GM18951 (cell line): ENCODE measurements around the gene CCIN.
"Not testable (repeated sequence)": the region's sequence is repeated elsewhere in the genome, so short reads cannot be mapped to it uniquely, and the experiment has no call there.

Source experiments
- POLR2A ChIP-seq: IDR thresholded peaks from 4 replicates; pipeline ENCODE4 v1.6.1; 2011; ENCODE audit warnings: mild to moderate bottlenecking; ENCODE audit not compliant: insufficient read length, insufficient read depth; ENCODE audit errors: extremely low read depth
- in situ Hi-C: fragments of 300-500 bp; cut with MboI; formaldehyde crosslinking; loops from one replicate; pipeline ENCODE4 v1.12.0; 2022; ENCODE audit warnings: low sequenced_read_pairs, mixed read lengths, inconsistent platforms; ENCODE audit not compliant: unreplicated experiment

Gene CCIN

DNA sequence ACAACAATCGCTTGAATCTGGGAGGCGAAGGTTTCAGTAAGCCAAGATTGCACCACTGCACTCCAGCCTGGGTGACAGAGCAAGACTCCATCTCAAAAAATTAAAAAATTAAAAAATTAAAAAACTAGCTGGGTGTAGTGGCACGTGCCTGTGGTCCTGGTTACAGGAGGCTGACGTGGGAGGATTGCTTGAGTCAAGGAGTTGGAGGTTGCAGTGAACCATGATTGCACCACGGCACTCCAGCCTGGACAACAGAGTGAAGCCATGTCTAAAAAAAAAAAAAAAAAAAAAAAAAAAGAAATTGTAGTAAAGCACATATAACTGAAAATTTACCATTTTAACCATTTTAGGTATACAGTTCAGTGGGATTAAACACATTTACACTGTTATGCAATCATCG lies 13.1 kb upstream of the CCIN start:
- in situ Hi-C loops = no loop called here
- no peak for TF ChIP-seq POLR2A

DNA sequence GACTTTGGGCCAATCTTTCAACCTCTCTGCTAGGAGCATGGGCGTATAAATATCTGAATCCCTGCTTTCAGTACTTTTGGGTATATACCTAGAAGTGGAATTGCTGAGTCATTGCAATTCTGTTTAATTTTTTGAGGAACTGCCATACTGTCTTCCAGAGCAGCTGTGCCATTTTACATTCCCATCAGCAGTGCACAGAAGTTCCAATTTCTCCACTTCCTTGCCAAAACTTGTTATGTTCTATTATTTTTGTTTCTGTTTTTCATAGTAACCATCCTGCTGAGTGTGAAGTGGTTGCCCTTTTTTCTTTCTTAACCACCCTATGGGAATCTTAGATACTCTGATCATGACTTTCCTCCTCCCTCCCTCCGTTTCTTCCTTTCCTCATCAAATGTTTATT lies 11.1 kb upstream of the CCIN start:
- in situ Hi-C loops = no loop called here
- TF ChIP-seq POLR2A = no peak

DNA sequence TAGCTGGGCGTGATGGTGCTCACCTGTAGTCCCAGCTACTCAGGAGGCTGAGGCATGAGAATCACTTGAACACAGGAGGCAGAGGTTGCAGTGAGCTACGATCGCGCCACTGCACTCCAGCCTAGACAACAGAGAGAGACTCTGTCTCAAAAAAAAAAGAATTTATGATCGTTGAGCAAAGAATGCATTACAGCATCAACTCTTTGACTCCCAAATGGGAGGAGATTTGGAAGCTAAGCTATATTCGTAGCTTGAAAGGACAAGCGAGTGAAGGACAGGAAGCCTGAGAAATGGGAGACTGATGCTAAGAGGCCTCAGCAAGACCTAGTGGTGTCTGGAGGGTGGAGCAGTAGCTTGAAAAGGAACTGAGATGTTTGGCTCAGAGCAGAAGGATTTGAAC lies 10.3 kb upstream of the CCIN start:
- TF ChIP-seq POLR2A = no peak
- in situ Hi-C loops = no loop called here

- in situ Hi-C loops = not testable (repeated sequence)
These were observed 9.7 kb upstream of the CCIN start for GRCh38 chr9:36159509-36159908.

DNA sequence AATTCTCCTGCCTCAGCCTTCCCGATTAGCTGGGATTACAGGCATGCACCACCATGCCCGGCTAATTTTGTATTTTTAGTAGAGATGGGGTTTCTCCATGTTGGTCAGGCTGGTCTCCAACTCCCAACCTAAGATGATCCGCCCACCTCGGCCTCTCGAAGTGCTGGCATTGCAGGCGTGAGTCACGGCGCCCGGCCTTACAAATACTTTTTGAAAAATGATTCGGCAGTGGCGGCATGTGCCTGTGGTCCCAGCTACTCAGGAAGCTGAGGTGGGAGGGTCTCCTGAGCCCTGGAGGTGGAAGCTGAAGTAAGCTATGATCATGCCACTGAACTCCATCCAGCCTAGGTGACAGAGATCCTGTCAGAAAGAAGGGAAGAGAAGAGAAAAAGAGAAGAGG lies 9.1 kb upstream of the CCIN start:
- in situ Hi-C loops = not testable (repeated sequence)

GRCh38 chr9:36161187-36161586 lies 8.0 kb upstream of the CCIN start:
- in situ Hi-C loops = no loop called here
- no peak for TF ChIP-seq POLR2A

GRCh38 chr9:36162211-36162738 lies 6.9 kb upstream of the CCIN start:
- in situ Hi-C loops = no loop called here
- no peak for TF ChIP-seq POLR2A

DNA sequence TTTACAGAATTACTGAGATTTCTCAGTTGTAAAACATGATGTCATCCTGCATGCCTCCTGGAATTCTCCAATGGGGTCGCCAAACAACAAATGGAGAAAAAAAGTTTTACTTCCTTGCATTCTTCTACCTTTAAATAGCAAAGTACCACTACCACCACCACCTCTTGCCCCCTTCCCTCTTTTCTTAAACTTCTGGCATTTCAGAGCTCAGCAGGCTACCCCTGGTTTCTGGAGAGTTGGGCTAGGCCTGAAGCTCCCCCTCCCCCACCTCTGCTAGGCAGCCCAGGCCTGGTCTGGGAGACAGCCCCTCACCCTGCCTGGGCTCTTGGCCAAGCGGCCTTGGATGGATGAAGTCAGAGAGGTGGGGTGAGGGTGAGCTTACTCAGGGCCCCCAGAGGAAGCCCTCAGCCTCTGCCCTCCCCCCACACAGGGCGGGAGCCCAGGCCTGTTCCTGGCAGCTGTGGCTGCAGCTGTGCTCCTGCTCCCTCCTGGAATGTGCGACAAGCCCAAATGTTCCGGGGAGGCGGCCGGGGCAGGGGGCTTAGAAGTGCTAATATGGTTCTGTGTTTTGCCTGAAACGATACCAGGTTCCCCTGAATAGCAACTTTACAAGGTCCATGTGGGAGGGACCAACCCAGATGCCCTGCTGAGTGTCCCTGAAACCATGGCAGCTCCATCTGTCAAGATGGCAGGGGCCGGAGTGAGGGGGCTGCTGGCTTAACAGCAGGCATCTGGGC lies 6.0 kb upstream of the CCIN start:
- no peak for TF ChIP-seq POLR2A
- in situ Hi-C loops = no loop called here

GRCh38 chr9:36163786-36164170 lies 5.4 kb upstream of the CCIN start:
- in situ Hi-C loops = no loop called here

DNA sequence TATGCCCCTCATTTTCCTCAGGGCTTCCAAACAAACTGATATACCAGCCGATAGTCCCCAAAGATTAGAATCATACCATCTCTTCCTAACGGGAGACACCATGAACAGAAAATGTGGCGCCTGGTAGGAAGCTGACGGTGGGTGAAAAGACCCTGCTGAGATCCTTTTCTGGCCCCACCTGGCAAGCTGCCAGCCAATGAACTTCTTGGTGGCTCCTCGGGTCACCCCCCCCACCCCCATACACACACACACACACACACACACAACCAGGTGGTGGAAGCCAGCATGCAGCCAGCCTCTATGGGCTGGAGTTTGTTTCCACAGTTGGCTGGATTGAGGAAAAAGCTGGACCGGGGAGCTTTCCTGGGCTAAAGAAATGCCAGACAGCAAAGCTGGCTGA lies 4.8 kb upstream of the CCIN start:
- in situ Hi-C loops = no loop called here
- no peak for TF ChIP-seq POLR2A

More at GRCh38 chr9:36163786-36164170, 5.4 kb upstream of the CCIN start:
- no peak for TF ChIP-seq POLR2A

GRCh38 chr9:36164989-36165388 lies 4.2 kb upstream of the CCIN start:
- no peak for TF ChIP-seq POLR2A
- in situ Hi-C loops = loop anchor here (5.0 kb wide), 1 partner anchor 63 kb away; no protein-coding TSS in a partner anchor

GRCh38 chr9:36165826-36166167 lies 3.4 kb upstream of the CCIN start:
- no peak for TF ChIP-seq POLR2A
- in situ Hi-C loops = loop anchor here (5.0 kb wide), 1 partner anchor 63 kb away; no protein-coding TSS in a partner anchor

DNA sequence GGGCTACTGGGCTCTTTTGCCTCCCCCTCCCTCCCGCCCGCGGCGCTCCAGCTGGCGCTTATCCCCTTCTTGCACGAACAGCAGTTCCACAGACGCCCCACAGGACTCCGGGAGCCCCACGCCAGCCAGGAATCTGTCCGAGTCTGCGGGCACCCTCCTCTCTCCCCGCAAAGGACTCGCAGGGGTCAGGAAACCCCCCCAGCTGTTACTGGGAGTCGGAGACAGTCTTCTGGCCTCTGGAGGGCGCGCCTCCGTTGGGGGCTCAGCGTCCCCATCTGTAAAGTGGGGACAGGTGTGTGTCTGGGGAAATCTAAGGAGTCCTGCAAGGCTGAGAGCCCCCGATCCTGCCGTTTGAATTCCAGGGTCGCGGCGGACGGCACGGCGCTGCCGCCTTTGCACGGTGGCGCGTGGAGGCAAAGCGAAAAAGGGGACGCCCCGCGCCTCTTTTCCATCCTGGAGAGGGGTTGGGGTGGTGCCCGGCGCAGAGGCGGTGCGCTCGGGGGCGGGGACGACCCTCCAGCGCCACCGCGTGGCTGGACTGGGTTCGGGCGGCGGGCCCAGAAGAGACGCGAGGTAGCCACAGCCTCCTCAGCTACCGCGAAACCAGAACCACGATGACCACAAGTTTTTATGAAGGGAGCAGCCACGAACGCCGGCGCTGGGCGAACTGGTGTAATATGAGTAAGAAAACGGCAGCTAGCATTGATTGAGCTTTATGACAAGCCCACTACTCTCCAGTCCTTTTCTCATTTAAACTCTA lies 2.8 kb upstream of the CCIN start:
- in situ Hi-C loops = loop anchor here (5.0 kb wide), 1 partner anchor 64 kb away; no protein-coding TSS in a partner anchor
- TF ChIP-seq POLR2A = no peak

- in situ Hi-C loops = loop anchor here (5.0 kb wide), 1 partner anchor 67 kb away; no protein-coding TSS in a partner anchor
These were observed 520 bp downstream of the CCIN start for GRCh38 chr9:36169708-36170107.

More at GRCh38 chr9:36169708-36170107, 520 bp downstream of the CCIN start:
- no peak for TF ChIP-seq POLR2A
